CMK (cell line): ENCODE data around the gene OR11H12.
"Not testable (repeated sequence)": the region's sequence is repeated elsewhere in the genome, so short reads cannot be mapped to it uniquely, and the experiment has no call there.

Experiments
- DNase-seq: peaks from one replicate; pipeline ENCODE4 v3.0.0-alpha.2; 2010; ENCODE audit warnings: low read depth

Gene OR11H12, protein sequence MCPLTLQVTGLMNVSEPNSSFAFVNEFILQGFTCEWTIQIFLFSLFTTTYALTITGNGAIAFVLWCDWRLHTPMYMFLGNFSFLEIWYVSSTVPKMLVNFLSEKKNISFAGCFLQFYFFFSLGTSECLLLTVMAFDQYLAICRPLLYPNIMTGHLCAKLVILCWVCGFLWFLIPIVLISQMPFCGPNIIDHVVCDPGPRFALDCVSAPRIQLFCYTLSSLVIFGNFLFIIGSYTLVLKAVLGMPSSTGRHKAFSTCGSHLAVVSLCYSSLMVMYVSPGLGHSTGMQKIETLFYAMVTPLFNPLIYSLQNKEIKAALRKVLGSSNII

GRCh38 chr14:18600817-18601216, at the start of gene OR11H12:
Gene OR11H12, plus strand, starts transcription at chr14:18601117. Its CDS starts 0 bp downstream, at chr14:18601117.
- DNase-seq = not testable (repeated sequence)

DNA sequence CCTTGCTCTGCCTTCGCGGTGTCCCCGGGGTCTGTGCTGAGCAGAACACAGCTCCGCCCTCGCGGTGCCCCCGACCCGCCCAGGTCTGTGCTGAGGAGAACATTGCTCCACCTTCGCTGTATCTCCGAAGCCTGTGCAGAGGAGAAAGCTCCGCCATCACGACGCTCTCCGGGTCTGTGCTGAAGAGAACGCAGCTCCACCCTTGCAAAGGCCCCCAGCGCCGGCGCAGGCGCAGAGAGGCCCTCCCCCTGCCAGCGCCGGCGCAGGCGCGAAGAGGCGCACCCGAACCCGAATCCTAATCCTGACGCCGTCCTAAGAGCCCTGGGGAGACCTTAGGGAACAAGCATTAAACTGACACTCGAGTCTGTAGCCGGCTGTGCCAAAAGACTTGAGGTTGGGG, 18.0 kb upstream of the OR11H12 start:
- DNase-seq = not testable (repeated sequence)

DNA sequence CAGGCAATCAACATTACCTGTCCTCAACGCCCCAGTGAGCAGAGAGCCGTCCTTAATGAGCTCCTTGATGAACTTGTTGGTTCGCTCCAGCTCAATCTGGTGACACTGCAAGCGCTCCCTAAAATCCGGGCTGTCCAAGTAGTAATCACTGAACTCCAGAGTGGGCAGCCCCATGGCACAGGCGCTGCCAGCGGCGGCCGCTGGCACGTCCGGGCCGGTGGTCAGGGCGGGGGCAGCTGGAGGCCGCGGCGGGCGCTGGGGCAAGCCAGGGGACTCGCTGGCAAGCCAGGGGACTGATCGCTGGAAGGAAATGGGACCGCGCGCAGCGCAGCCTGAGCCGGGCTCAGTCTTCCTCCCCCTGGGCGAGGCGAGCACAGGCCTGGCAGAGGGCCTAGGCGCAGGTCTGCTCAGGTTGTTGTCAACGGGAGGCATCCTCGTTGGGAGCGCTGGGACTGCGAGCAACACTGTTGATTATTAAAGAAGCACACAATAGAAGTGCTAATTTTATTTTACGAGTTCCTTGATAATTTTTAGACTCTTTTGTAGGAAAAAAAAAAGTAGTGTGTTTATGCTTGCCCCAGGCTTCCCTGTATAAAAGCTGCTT, 25.8 kb downstream of the OR11H12 start:
- not testable (repeated sequence) for DNase-seq

DNA sequence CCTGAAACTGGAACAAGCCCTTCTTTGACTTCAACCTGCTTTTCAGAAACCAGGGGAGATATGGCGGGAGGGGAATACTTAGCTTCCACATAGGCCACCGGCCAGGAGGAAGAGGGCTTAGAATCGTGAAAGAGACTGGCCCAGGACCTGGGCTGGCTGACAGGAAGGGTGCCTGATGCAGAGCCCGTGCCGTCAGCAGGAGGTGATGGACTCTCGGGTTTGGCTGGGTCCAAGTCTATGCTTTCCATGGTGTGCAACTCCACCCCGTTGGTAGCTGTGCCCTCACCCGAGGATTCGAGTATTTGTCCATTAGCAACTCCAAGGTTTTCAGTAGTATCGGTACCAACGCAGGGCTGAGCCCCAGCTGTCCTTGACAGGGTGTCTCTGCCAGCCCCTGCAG, 35.1 kb downstream of the OR11H12 start:
- DNase-seq = not testable (repeated sequence)

- not testable (repeated sequence) for DNase-seq
Observed at GRCh38 chr14:18638032-18638431, 37.1 kb downstream of the OR11H12 start.

- DNase-seq = not testable (repeated sequence)
Observed at GRCh38 chr14:18638785-18639184, 37.9 kb downstream of the OR11H12 start.

- not testable (repeated sequence) for DNase-seq
Observed at GRCh38 chr14:18646075-18646730, 45.3 kb downstream of the OR11H12 start.
